Keratinocyte (primary cell): ENCODE results near the gene S100A4. TPM values are rescaled to one million over a fixed set of nuclear protein-coding genes. Genes with fewer than 3 reads are reported as not detected.

Experiments used
- DNase-seq: peaks from one replicate; pipeline ENCODE4 v3.0.0-alpha.2; 2011; ENCODE audit warnings: low read depth, missing footprints, low spot score
- FAIRE-seq: peaks from 2 replicates; lab custom pipeline; 2011; peaks lifted over from hg19 to GRCh38; lab: Jason Lieb, UNC
- H2AFZ ChIP-seq: 2 replicates; pipeline ENCODE4 v1.6.0; 2012; ENCODE audit warnings: low read length, control low read depth, inconsistent platforms; ENCODE audit not compliant: control insufficient read depth
- H3K27ac ChIP-seq: 2 replicates; pipeline ENCODE4 v1.5.1; 2011; ENCODE audit warnings: low read length; ENCODE audit not compliant: control insufficient read depth, insufficient read depth
- H3K27me3 ChIP-seq: 3 replicates; pipeline ENCODE4 v1.6.0; 2011; ENCODE audit warnings: low read length; ENCODE audit not compliant: control insufficient read depth, insufficient read depth; ENCODE audit errors: extremely low read depth
- H3K36me3 ChIP-seq, 2 experiments: 2 replicates in 1 of 2; 3 replicates in 1 of 2; pipeline ENCODE4 v1.5.1; 2011; ENCODE audit warnings: low read length in 2 of 2, mild to moderate bottlenecking in 1 of 2; ENCODE audit not compliant: control insufficient read depth in 2 of 2, insufficient read depth in 2 of 2; ENCODE audit errors: extremely low read depth in 1 of 2
- H3K4me1 ChIP-seq: 3 replicates; pipeline ENCODE4 v1.5.1; 2011; ENCODE audit warnings: low read length; ENCODE audit not compliant: control insufficient read depth, insufficient read depth; ENCODE audit errors: extremely low read depth
- H3K4me2 ChIP-seq: 3 replicates; pipeline ENCODE4 v1.6.0; 2011; ENCODE audit warnings: low read depth, low read length; ENCODE audit not compliant: control insufficient read depth, insufficient read depth; ENCODE audit errors: extremely low read depth
- H3K4me3 ChIP-seq, 3 experiments: fragments of 200-600 bp in 1 of 3; sonication (generic) in 1 of 3; 2 replicates in 2 of 3; 3 replicates in 1 of 3; pipeline ENCODE4 v1.5.1; 2011 to 2016; ENCODE audit warnings: low read length in 3 of 3, mild to moderate bottlenecking in 3 of 3, control low read depth in 2 of 3, inconsistent platforms in 1 of 3, low read depth in 1 of 3, mixed read lengths in 1 of 3, mixed run types in 1 of 3, moderate library complexity in 1 of 3; ENCODE audit not compliant: control insufficient read depth in 2 of 3, insufficient read depth in 2 of 3; ENCODE audit errors: extremely low read depth in 1 of 3
- H3K79me2 ChIP-seq: 2 replicates; pipeline ENCODE4 v1.6.0; 2012; ENCODE audit warnings: low read length; ENCODE audit not compliant: control insufficient read depth, insufficient read depth
- H3K9ac ChIP-seq: 3 replicates; pipeline ENCODE4 v1.6.0; 2011; ENCODE audit warnings: low read length; ENCODE audit not compliant: control insufficient read depth, insufficient read depth; ENCODE audit errors: extremely low read depth
- H3K9me1 ChIP-seq: 3 replicates; pipeline ENCODE4 v1.6.0; 2011; ENCODE audit warnings: low read length; ENCODE audit not compliant: control insufficient read depth, insufficient read depth; ENCODE audit errors: extremely low read depth
- H3K9me3 ChIP-seq: 2 replicates; pipeline ENCODE4 v1.5.1; 2012; ENCODE audit warnings: low read depth, low read length; ENCODE audit not compliant: control insufficient read depth
- H4K20me1 ChIP-seq: 3 replicates; pipeline ENCODE4 v1.6.0; 2011; ENCODE audit warnings: low read length; ENCODE audit not compliant: control insufficient read depth, insufficient read depth; ENCODE audit errors: extremely low read depth
- EZH2 ChIP-seq: IDR thresholded peaks from one replicate; pipeline ENCODE4 v1.6.1; 2012; ENCODE audit warnings: inconsistent platforms, mild to moderate bottlenecking, low read length, moderate library complexity
- dilution Hi-C: fragments of 300-500 bp; cut with MboI; formaldehyde crosslinking; loops from one replicate; pipeline ENCODE4 v1.7.0; 2020; ENCODE audit warnings: low sequenced_read_pairs; ENCODE audit not compliant: extremely low pct_ligation_motif_present
- polyA minus RNA-seq, 3 experiments: library from RNA; depleted of rRNA, polyadenylated mRNA; stranded (reverse); fragments of >200 nt; gene quantifications; 1 replicate in 1 of 3; 2 replicates in 1 of 3; 3 replicates in 1 of 3; pipeline ENCODE4 v1.2.3, GENCODE V29; 2011
- polyA plus RNA-seq, 5 experiments: library from polyadenylated mRNA; depleted of rRNA in 3 of 5; stranded (reverse) in 3 of 5; stranded (forward) in 1 of 5; unstranded in 1 of 5; fragments of >200 nt; gene quantifications; 1 replicate in 1 of 5; 2 replicates in 3 of 5; 3 replicates in 1 of 5; pipeline versions ENCODE4 v1.2.1 to v1.2.3, GENCODE V29; 2011 to 2012; ENCODE audit warnings: missing spikeins in 2 of 5, low read depth in 1 of 5, low replicate concordance in 1 of 5
- TF ChIP-seq, protein P1 (sequence below), 3 experiments: IDR thresholded peaks in 1 of 3; conservative IDR thresholded peaks in 1 of 3; optimal IDR thresholded peaks in 1 of 3; 2 replicates in 2 of 3; 3 replicates in 1 of 3; pipeline versions ENCODE3 to v1.5.1; 2011; ENCODE audit warnings: low read length in 3 of 3, mild to moderate bottlenecking in 3 of 3, moderate library complexity in 2 of 3, control low read depth in 1 of 3, inconsistent platforms in 1 of 3; ENCODE audit not compliant: insufficient read depth in 2 of 3; ENCODE audit errors: extremely low read depth in 1 of 3

The S100A4 gene
- polyA plus RNA-seq (21.4 to 40.2 TPM (median 26.7 TPM) in 3 replicates), polyA minus RNA-seq (6.5 to 13.9 TPM (median 6.6 TPM) in 3 replicates)
- 10.6 TPM for polyA plus RNA-seq (2011; ENCODE audit: low read depth)
- polyA plus RNA-seq (2011; cell fraction: cytosol; rRNA removed) = 34.4 and 39.6 TPM in 2 replicates
- 24.4 and 25.2 TPM in 2 replicates for polyA plus RNA-seq (2011; cell fraction: nucleus; rRNA removed)
- polyA plus RNA-seq (2012; ENCODE audit: low replicate concordance) = 26.4 and 34.9 TPM in 2 replicates
- 12.3 TPM for polyA minus RNA-seq (2011; cell fraction: cytosol; rRNA and poly(A)+ RNA removed)
- 4.0 and 9.2 TPM in 2 replicates for polyA minus RNA-seq (2011; cell fraction: nucleus; rRNA and poly(A)+ RNA removed)

DNA sequence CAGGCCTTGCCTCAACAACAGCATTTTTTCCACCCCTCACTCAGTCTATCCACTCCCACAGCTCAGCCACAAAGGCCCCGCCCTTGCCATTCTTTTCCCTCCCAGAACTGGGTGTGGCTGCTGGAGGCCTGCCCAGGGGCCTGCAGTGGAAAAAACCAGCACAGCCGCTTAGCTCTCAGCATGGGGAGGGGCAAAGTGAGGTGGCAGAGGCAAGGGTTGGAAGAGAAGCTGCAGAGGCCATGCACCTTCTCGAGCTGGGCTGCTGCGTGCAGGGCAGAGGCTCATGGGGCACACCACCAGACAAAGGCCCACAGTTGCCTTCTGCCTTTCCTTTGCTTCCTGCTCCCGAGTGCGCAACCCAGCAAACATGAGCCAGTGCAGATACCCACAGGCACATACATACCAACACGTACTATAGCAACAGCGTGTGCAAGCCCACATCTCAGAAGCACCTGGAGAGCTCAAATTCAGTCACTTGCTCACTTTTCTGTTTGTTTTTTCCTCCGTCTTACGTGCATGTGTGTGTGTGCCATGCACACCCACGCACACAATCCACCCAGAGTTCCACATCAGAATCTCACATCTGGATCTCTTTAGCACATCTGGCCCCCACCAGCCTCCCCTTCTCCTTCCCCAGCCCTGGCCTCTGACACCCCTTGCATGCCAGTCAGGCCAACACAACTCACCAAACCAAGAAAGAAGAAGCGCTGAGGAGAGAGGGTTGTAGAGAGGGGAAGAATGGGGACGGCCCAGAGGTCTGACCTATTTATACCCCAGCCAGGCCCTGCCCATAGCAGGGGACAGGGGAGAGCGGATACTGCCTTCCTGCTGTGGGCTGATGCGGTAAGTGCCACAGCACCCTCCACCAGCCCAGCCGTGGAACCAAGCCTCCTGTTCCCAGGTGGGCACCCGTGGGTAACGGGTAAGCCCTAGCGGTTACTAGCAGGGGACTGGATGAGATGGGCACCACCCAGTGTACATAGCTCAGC is at the start of gene S100A4:
Gene S100A4, minus strand, starts transcription at position 740 of the 989 bp plus-strand sequence. CDS start 1,012 bp downstream, outside the sequence.
- Histone ChIP-seq H3K27ac (peak within 1 kb of the TSS; percentile 69), H3K9me1 (no peaks in the 10 kb centered on the region), H3K9ac (peak within 1 kb of the TSS; percentile 55), H3K4me2 (peak within 1 kb of the TSS; percentile 60), H3K4me3 (peak within 1 kb of the TSS in 2 of 3 experiments; percentile 17 to 19), H3K79me2 (no peaks in the 10 kb centered on the region), H2AFZ (no peak within 1 kb of the TSS), H3K27me3 (no peaks in the 10 kb centered on the region), H3K9me3 (no peaks in the 10 kb centered on the region), H3K4me1 (peaks cover 65% of the 10 kb centered on the region), H3K36me3 (peaks cover 1 to 11% of the 10 kb centered on the region in 2 experiments), H4K20me1 (no peaks in the 10 kb centered on the region)
- DNase-seq = no peak
- dilution Hi-C loops = no loop called here
- FAIRE-seq = peak; percentile 76
- no peak for TF ChIP-seq EZH2
- TF ChIP-seq, protein P1, sequence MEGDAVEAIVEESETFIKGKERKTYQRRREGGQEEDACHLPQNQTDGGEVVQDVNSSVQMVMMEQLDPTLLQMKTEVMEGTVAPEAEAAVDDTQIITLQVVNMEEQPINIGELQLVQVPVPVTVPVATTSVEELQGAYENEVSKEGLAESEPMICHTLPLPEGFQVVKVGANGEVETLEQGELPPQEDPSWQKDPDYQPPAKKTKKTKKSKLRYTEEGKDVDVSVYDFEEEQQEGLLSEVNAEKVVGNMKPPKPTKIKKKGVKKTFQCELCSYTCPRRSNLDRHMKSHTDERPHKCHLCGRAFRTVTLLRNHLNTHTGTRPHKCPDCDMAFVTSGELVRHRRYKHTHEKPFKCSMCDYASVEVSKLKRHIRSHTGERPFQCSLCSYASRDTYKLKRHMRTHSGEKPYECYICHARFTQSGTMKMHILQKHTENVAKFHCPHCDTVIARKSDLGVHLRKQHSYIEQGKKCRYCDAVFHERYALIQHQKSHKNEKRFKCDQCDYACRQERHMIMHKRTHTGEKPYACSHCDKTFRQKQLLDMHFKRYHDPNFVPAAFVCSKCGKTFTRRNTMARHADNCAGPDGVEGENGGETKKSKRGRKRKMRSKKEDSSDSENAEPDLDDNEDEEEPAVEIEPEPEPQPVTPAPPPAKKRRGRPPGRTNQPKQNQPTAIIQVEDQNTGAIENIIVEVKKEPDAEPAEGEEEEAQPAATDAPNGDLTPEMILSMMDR (optimal IDR thresholded peaks at IDR 0.05 in 1 of 3, IDR thresholded peaks at IDR 0.05 in 1 of 3, conservative IDR thresholded peaks at IDR 0.05 in 1 of 3; ENCODE audit: extremely low read depth in 1 of 3, insufficient read depth in 2 of 3, low read length in 3 of 3) = no peak

- Histone ChIP-seq H3K9me1 (no peaks in the 10 kb centered on the region), H3K36me3 (no peaks in the 10 kb centered on the region), H3K27ac (no peak overlapping the region), H3K4me3 (no peak overlapping the region), H3K9ac (no peak overlapping the region), H3K4me2 (no peak overlapping the region), H3K4me1 (peaks cover 3% of the 10 kb centered on the region), H3K27me3 (no peaks in the 10 kb centered on the region), H3K79me2 (no peaks in the 10 kb centered on the region), H4K20me1 (no peaks in the 10 kb centered on the region), H3K9me3 (no peaks in the 10 kb centered on the region), H2AFZ (no peak overlapping the region)
- DNase-seq = no peak
- dilution Hi-C loops = no loop called here
- FAIRE-seq = no peak
- TF ChIP-seq, protein P1 (optimal IDR thresholded peaks at IDR 0.05 in 1 of 3, IDR thresholded peaks at IDR 0.05 in 1 of 3, conservative IDR thresholded peaks at IDR 0.05 in 1 of 3; ENCODE audit: extremely low read depth in 1 of 3, insufficient read depth in 2 of 3, low read length in 3 of 3) = no peak
- TF ChIP-seq EZH2 = no peak
Observed at GRCh38 chr1:153592748-153593147, 47.1 kb upstream of the S100A4 start.
